C4-2B (cell line): Measurements from ENCODE around the gene PIK3C2G.

Experiments
- ZFX ChIP-seq: fragments of 450-650 bp; IDR thresholded peaks from 2 replicates; pipeline ENCODE4 v1.6.1; 2017
- TF ChIP-seq, protein P1 (sequence below): fragments of 450-650 bp; conservative IDR thresholded peaks from 2 replicates; pipeline ENCODE4 v1.5.1; 2017; ENCODE audit warnings: mild to moderate bottlenecking

DNA sequence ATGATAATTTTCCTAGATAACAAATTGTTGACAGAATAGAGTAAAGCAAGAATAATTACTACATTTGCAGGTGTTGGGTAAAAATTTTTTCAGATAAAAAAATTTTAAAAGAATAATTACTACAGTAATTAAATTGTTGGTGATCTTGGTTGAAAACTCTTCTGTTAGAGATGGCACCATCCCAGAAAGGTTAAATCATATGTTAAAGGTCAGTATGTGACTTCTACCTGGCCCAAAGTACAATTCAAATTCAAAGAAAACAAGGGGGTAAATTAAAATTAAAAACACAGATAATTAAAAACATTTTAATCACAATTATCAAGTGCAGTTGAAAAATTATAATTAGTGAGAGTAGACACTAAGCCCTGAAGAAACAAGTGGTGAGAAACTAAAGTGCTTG, 18.1 kb upstream of the PIK3C2G start:
- TF ChIP-seq, protein P1, sequence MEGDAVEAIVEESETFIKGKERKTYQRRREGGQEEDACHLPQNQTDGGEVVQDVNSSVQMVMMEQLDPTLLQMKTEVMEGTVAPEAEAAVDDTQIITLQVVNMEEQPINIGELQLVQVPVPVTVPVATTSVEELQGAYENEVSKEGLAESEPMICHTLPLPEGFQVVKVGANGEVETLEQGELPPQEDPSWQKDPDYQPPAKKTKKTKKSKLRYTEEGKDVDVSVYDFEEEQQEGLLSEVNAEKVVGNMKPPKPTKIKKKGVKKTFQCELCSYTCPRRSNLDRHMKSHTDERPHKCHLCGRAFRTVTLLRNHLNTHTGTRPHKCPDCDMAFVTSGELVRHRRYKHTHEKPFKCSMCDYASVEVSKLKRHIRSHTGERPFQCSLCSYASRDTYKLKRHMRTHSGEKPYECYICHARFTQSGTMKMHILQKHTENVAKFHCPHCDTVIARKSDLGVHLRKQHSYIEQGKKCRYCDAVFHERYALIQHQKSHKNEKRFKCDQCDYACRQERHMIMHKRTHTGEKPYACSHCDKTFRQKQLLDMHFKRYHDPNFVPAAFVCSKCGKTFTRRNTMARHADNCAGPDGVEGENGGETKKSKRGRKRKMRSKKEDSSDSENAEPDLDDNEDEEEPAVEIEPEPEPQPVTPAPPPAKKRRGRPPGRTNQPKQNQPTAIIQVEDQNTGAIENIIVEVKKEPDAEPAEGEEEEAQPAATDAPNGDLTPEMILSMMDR, result no peak
- TF ChIP-seq ZFX, result no peak
